ENCODE results near the gene SERINC1.

The SERINC1 gene

GRCh38 chr6:122429323-122429722 is 42.3 kb downstream of the SERINC1 start:
- no peak overlapping the region for H2BK15ac ChIP-seq (ENCODE audit: low read depth, poor library complexity, severe bottlenecking)
- H2BK5ac ChIP-seq (ENCODE audit: low read depth, low read length, poor library complexity, severe bottlenecking), result no peak overlapping the region
- H3K9me3 ChIP-seq (ENCODE audit: control insufficient read depth, low read length), result no peaks in the 10 kb centered on the region
- H3K4ac ChIP-seq (ENCODE audit: low read depth in 1 of 2, low read length in 2 of 2), result no peak overlapping the region
- H3K4me2 ChIP-seq (ENCODE audit: low read length, poor library complexity, severe bottlenecking), result no peak overlapping the region
- no peak overlapping the region for H2BK120ac ChIP-seq (ENCODE audit: low read depth, low read length)
- no peak overlapping the region for H2AFZ ChIP-seq (ENCODE audit: low read depth, low read length)
- H4K91ac ChIP-seq (ENCODE audit: low read length), result no peak overlapping the region
- no peak for DNase-seq
- no peak overlapping the region for H4K8ac ChIP-seq (ENCODE audit: low read length)
- no peak overlapping the region for H2AK5ac ChIP-seq (ENCODE audit: low read length, severe bottlenecking)
- peaks cover 2 to 88% of the 10 kb centered on the region in 2 experiments for H3K36me3 ChIP-seq (ENCODE audit: control insufficient read depth in 1 of 2, insufficient read depth in 2 of 2, low read depth in 1 of 2, low read length in 2 of 2)
- H3K27me3 ChIP-seq (ENCODE audit: control insufficient read depth in 1 of 2, insufficient read depth in 1 of 2, low read length in 2 of 2), result no peaks in the 10 kb centered on the region
- H3K9ac ChIP-seq (ENCODE audit: low read length), result no peak overlapping the region
- no peak overlapping the region for H3K23ac ChIP-seq (ENCODE audit: low read length in 2 of 2)
- H3K27ac ChIP-seq (ENCODE audit: low read length, poor library complexity, severe bottlenecking), result no peak overlapping the region
- H3K14ac ChIP-seq (ENCODE audit: low read length in 2 of 2), result no peak overlapping the region
- H3K4me3 ChIP-seq (ENCODE audit: insufficient read depth in 1 of 2, low read depth in 1 of 2, low read length in 2 of 2), result no peak overlapping the region
- H3K79me1 ChIP-seq (replicated peaks; ENCODE audit: low read length, poor library complexity, severe bottlenecking), result peaks cover 2% of the 10 kb centered on the region
- H2BK12ac ChIP-seq (ENCODE audit: low read length in 2 of 2), result no peak overlapping the region
- H3K18ac ChIP-seq (ENCODE audit: low read depth in 1 of 2, low read length in 2 of 2), result no peak overlapping the region
- no peaks in the 10 kb centered on the region for H3K4me1 ChIP-seq (ENCODE audit: control insufficient read depth, insufficient read depth, low read depth, low read length)

GRCh38 chr6:122428781-122429180 is 42.8 kb downstream of the SERINC1 start:
- no peak overlapping the region for H3K27ac ChIP-seq (ENCODE audit: low read length, poor library complexity, severe bottlenecking)
- H3K23ac ChIP-seq (ENCODE audit: low read length in 2 of 2), result no peak overlapping the region
- no peak overlapping the region for H2AK5ac ChIP-seq (ENCODE audit: low read length, severe bottlenecking)
- no peaks in the 10 kb centered on the region for H3K9me3 ChIP-seq (ENCODE audit: control insufficient read depth, low read length)
- H3K79me1 ChIP-seq (replicated peaks; ENCODE audit: low read length, poor library complexity, severe bottlenecking), result peaks cover 2% of the 10 kb centered on the region
- no peak overlapping the region for H3K9ac ChIP-seq (ENCODE audit: low read length)
- H3K4me1 ChIP-seq (ENCODE audit: control insufficient read depth, insufficient read depth, low read depth, low read length), result no peaks in the 10 kb centered on the region
- H4K91ac ChIP-seq (ENCODE audit: low read length), result no peak overlapping the region
- H3K14ac ChIP-seq (ENCODE audit: low read length in 2 of 2), result no peak overlapping the region
- H2BK12ac ChIP-seq (ENCODE audit: low read length in 2 of 2), result no peak overlapping the region
- no peak overlapping the region for H3K18ac ChIP-seq (ENCODE audit: low read depth in 1 of 2, low read length in 2 of 2)
- WGBS, result 90% methylated on average over 1 of the region's 1 CpG
- H3K4ac ChIP-seq (ENCODE audit: low read depth in 1 of 2, low read length in 2 of 2), result no peak overlapping the region
- no peak overlapping the region for H4K8ac ChIP-seq (ENCODE audit: low read length)
- H2BK15ac ChIP-seq (ENCODE audit: low read depth, poor library complexity, severe bottlenecking), result no peak overlapping the region
- no peaks in the 10 kb centered on the region for H3K27me3 ChIP-seq (ENCODE audit: control insufficient read depth in 1 of 2, insufficient read depth in 1 of 2, low read length in 2 of 2)
- H2AFZ ChIP-seq (ENCODE audit: low read depth, low read length), result no peak overlapping the region
- DNase-seq, result no peak
- peaks cover 2 to 92% of the 10 kb centered on the region in 2 experiments for H3K36me3 ChIP-seq (ENCODE audit: control insufficient read depth in 1 of 2, insufficient read depth in 2 of 2, low read depth in 1 of 2, low read length in 2 of 2)
- H2BK120ac ChIP-seq (ENCODE audit: low read depth, low read length), result no peak overlapping the region
- no peak overlapping the region for H3K4me2 ChIP-seq (ENCODE audit: low read length, poor library complexity, severe bottlenecking)
- H3K4me3 ChIP-seq (ENCODE audit: insufficient read depth in 1 of 2, low read depth in 1 of 2, low read length in 2 of 2), result no peak overlapping the region
- H2BK5ac ChIP-seq (ENCODE audit: low read depth, low read length, poor library complexity, severe bottlenecking), result no peak overlapping the region

GRCh38 chr6:122426597-122426996 is 45.0 kb downstream of the SERINC1 start:
- Histone ChIP-seq H3K79me1 (replicated peaks; ENCODE audit: low read length, poor library complexity, severe bottlenecking) (no peaks in the 10 kb centered on the region), H3K4me2 (ENCODE audit: low read length, poor library complexity, severe bottlenecking) (no peak overlapping the region), H3K4me1 (ENCODE audit: control insufficient read depth, insufficient read depth, low read depth, low read length) (no peaks in the 10 kb centered on the region), H3K27me3 (ENCODE audit: control insufficient read depth in 1 of 2, insufficient read depth in 1 of 2, low read length in 2 of 2) (no peaks in the 10 kb centered on the region), H2BK120ac (ENCODE audit: low read depth, low read length) (no peak overlapping the region), H3K9ac (ENCODE audit: low read length) (no peak overlapping the region), H3K18ac (ENCODE audit: low read depth in 1 of 2, low read length in 2 of 2) (no peak overlapping the region), H3K4me3 (ENCODE audit: insufficient read depth in 1 of 2, low read depth in 1 of 2, low read length in 2 of 2) (no peak overlapping the region), H3K27ac (ENCODE audit: low read length, poor library complexity, severe bottlenecking) (no peak overlapping the region), H2BK12ac (ENCODE audit: low read length in 2 of 2) (no peak overlapping the region), H4K8ac (ENCODE audit: low read length) (no peak overlapping the region), H2AFZ (ENCODE audit: low read depth, low read length) (no peak overlapping the region), H3K4ac (ENCODE audit: low read depth in 1 of 2, low read length in 2 of 2) (no peak overlapping the region), H3K36me3 (ENCODE audit: control insufficient read depth in 1 of 2, insufficient read depth in 2 of 2, low read depth in 1 of 2, low read length in 2 of 2) (peaks cover 0 to 92% of the 10 kb centered on the region in 2 experiments), H2BK5ac (ENCODE audit: low read depth, low read length, poor library complexity, severe bottlenecking) (no peak overlapping the region), H3K23ac (ENCODE audit: low read length in 2 of 2) (no peak overlapping the region), H2BK15ac (ENCODE audit: low read depth, poor library complexity, severe bottlenecking) (no peak overlapping the region), H3K9me3 (ENCODE audit: control insufficient read depth, low read length) (no peaks in the 10 kb centered on the region), H3K14ac (ENCODE audit: low read length in 2 of 2) (no peak overlapping the region), H4K91ac (ENCODE audit: low read length) (no peak overlapping the region), H2AK5ac (ENCODE audit: low read length, severe bottlenecking) (no peak overlapping the region)
- DNase-seq, result peak; percentile 44
- WGBS, result 96% methylated on average over 3 of the region's 3 CpGs

GRCh38 chr6:122423734-122424133 is 47.9 kb downstream of the SERINC1 start:
- no peak overlapping the region for H3K14ac ChIP-seq (ENCODE audit: low read length in 2 of 2)
- H3K9me3 ChIP-seq (ENCODE audit: control insufficient read depth, low read length), result no peaks in the 10 kb centered on the region
- no peak overlapping the region for H3K4ac ChIP-seq (ENCODE audit: low read depth in 1 of 2, low read length in 2 of 2)
- H3K18ac ChIP-seq (ENCODE audit: low read depth in 1 of 2, low read length in 2 of 2), result no peak overlapping the region
- H2BK12ac ChIP-seq (ENCODE audit: low read length in 2 of 2), result no peak overlapping the region
- no peak for DNase-seq
- H3K9ac ChIP-seq (ENCODE audit: low read length), result no peak overlapping the region
- no peak overlapping the region for H2BK120ac ChIP-seq (ENCODE audit: low read depth, low read length)
- H3K79me1 ChIP-seq (replicated peaks; ENCODE audit: low read length, poor library complexity, severe bottlenecking), result no peaks in the 10 kb centered on the region
- H3K27ac ChIP-seq (ENCODE audit: low read length, poor library complexity, severe bottlenecking), result no peak overlapping the region
- H3K36me3 ChIP-seq (ENCODE audit: control insufficient read depth in 1 of 2, insufficient read depth in 2 of 2, low read depth in 1 of 2, low read length in 2 of 2), result peaks cover 0 to 94% of the 10 kb centered on the region in 2 experiments
- no peak overlapping the region for H4K91ac ChIP-seq (ENCODE audit: low read length)
- no peak overlapping the region for H3K4me3 ChIP-seq (ENCODE audit: insufficient read depth in 1 of 2, low read depth in 1 of 2, low read length in 2 of 2)
- no peaks in the 10 kb centered on the region for H3K4me1 ChIP-seq (ENCODE audit: control insufficient read depth, insufficient read depth, low read depth, low read length)
- H3K27me3 ChIP-seq (ENCODE audit: control insufficient read depth in 1 of 2, insufficient read depth in 1 of 2, low read length in 2 of 2), result no peaks in the 10 kb centered on the region
- H3K4me2 ChIP-seq (ENCODE audit: low read length, poor library complexity, severe bottlenecking), result no peak overlapping the region
- H2AFZ ChIP-seq (ENCODE audit: low read depth, low read length), result no peak overlapping the region
- H4K8ac ChIP-seq (ENCODE audit: low read length), result no peak overlapping the region
- H2AK5ac ChIP-seq (ENCODE audit: low read length, severe bottlenecking), result no peak overlapping the region
- no peak overlapping the region for H3K23ac ChIP-seq (ENCODE audit: low read length in 2 of 2)
- H2BK15ac ChIP-seq (ENCODE audit: low read depth, poor library complexity, severe bottlenecking), result no peak overlapping the region
- no peak overlapping the region for H2BK5ac ChIP-seq (ENCODE audit: low read depth, low read length, poor library complexity, severe bottlenecking)
- no CpG with 5 or more reads among the region's 1 CpG for WGBS
